ENCODE measurements around the gene FBLN1. TPM values are rescaled to one million over a fixed set of nuclear protein-coding genes. Genes with fewer than 3 reads are reported as not detected.

FBLN1 gene
- total and polyA plus RNA-seq, 2 of the 8 experiments (the other 6 are each of a cell fraction or from before 2014, with no cell fraction given), result 159 to 168 TPM

- H3K4me1 ChIP-seq (replicated peaks in 1 of 4; ENCODE audit: control insufficient read depth in 3 of 4, insufficient read depth in 4 of 4, low read length in 3 of 4), result no peaks in the 10 kb centered on the region
- no peaks in the 10 kb centered on the region; a peak in 1 of 7 replicates for H3K27me3 ChIP-seq (replicated peaks in 1 of 4; ENCODE audit: control insufficient read depth in 3 of 4, extremely low read depth in 1 of 4, insufficient read depth in 3 of 4, low read length in 3 of 4)
- H4K8ac ChIP-seq (ENCODE audit: extremely low read depth, insufficient read depth, low read length), result 0 out of 2 replicates have a peak overlapping the region, but pooled peaks have one; percentile 1
- POLR2A ChIA-PET (ENCODE audit: partially characterized antibody), result interaction anchor here (1.3 kb wide), 1 partner anchor 36 kb away, joined by 4 read pairs; no protein-coding TSS in a partner anchor
- H3K18ac ChIP-seq (ENCODE audit: extremely low read depth, low read length), result no peak overlapping the region
- no peaks in the 10 kb centered on the region for H3K23me2 ChIP-seq (ENCODE audit: low read depth, low read length)
- peaks cover 29 to 55% (median 38%) of the 10 kb centered on the region in 4 experiments for H3K36me3 ChIP-seq (ENCODE audit: control insufficient read depth in 2 of 4, insufficient read depth in 4 of 4, low read length in 3 of 4)
- no peak overlapping the region for H4K5ac ChIP-seq (ENCODE audit: insufficient read length, low read depth, low read length)
- H4K91ac ChIP-seq (replicated peaks; ENCODE audit: insufficient read length, low read length), result no peak overlapping the region
- DNase-seq (ENCODE audit: low read depth in 1 of 2, low spot score in 2 of 2) (no peak), FAIRE-seq (no peak)
- H3K23ac ChIP-seq (ENCODE audit: insufficient read length), result no peak overlapping the region
- no peak overlapping the region for H2BK20ac ChIP-seq (ENCODE audit: low read length)
- H3K14ac ChIP-seq (ENCODE audit: insufficient read length), result no peak overlapping the region
- H3K4ac ChIP-seq (replicated peaks; ENCODE audit: insufficient read length, low read depth, low read length), result no peak overlapping the region
- no peaks in the 10 kb centered on the region for H3K79me2 ChIP-seq (ENCODE audit: control insufficient read depth in 1 of 2, insufficient read depth in 2 of 2, low read length in 2 of 2)
- H2BK12ac ChIP-seq (ENCODE audit: low read depth, low read length), result no peak overlapping the region
- no peak overlapping the region for H3K9ac ChIP-seq (replicated peaks in 1 of 4; ENCODE audit: extremely low read depth in 1 of 4, low read depth in 3 of 4, low read length in 3 of 4)
- H3K4me3 ChIP-seq (ENCODE audit: extremely low read depth in 1 of 4, insufficient read depth in 2 of 4, low read depth in 3 of 4, low read length in 4 of 4), result no peak overlapping the region
- H3K27ac ChIP-seq (ENCODE audit: low read depth, low read length), result no peak overlapping the region
- H3K56ac ChIP-seq (replicated peaks; ENCODE audit: insufficient read length, low read depth, low read length), result no peak overlapping the region
- H2BK120ac ChIP-seq (replicated peaks; ENCODE audit: low read depth, low read length), result no peak overlapping the region
- H2BK5ac ChIP-seq (ENCODE audit: low read depth, low read length), result no peak overlapping the region; the same call in 1 of the 2 replicates
- peaks cover 0 to 10% of the 10 kb centered on the region in 2 experiments for H4K20me1 ChIP-seq (replicated peaks in 1 of 2; ENCODE audit: control insufficient read depth in 1 of 2, insufficient read depth in 2 of 2, low read length in 2 of 2)
- WGBS, 2 experiments (ENCODE audit: extremely low coverage in 1 of 2, insufficient coverage in 1 of 2, insufficient read length in 1 of 2, insufficient replicate concordance in 2 of 2, low coverage in 1 of 2, low lambda C conversion rate in 2 of 2, missing lambda C conversion rate in 1 of 2), result 94% methylated on average over 7 of the region's 7 CpGs; no CpG with 5 or more reads in 1 of the 2 experiments
- no peak overlapping the region for H3K4me2 ChIP-seq (ENCODE audit: insufficient read depth in 1 of 2, low read depth in 2 of 2, low read length in 2 of 2)
- H3K9me3 ChIP-seq (ENCODE audit: insufficient read depth in 2 of 2, low read depth in 1 of 2, low read length in 1 of 2), result no peaks in the 10 kb centered on the region
- no peak overlapping the region for H2AK5ac ChIP-seq (ENCODE audit: low read depth, low read length)
- H2AFZ ChIP-seq (ENCODE audit: low read length), result no peak overlapping the region
- no peaks in the 10 kb centered on the region for H3K79me1 ChIP-seq (ENCODE audit: low read depth, low read length)
- no peak overlapping the region for H2BK15ac ChIP-seq (ENCODE audit: low read length)
- CTCF ChIA-PET (ENCODE audit: partially characterized antibody), result no interaction called here
- TF ChIP-seq TEAD4 (IDR thresholded peaks at IDR 0.05; ENCODE audit: low read depth, low read length), result no peak
- no peak for TF ChIP-seq SRF (IDR thresholded peaks at IDR 0.05; ENCODE audit: low read depth, low read length)
- TF ChIP-seq CHD1 (IDR thresholded peaks at IDR 0.05; ENCODE audit: low read depth, low read length), result no peak
- no peak for TF ChIP-seq SUZ12 (IDR thresholded peaks at IDR 0.05; ENCODE audit: low read length)
- no peak for TF ChIP-seq RBBP5 (IDR thresholded peaks at IDR 0.05; ENCODE audit: borderline replicate concordance, low read depth, low read length)
- no peak for TF ChIP-seq SP4 (IDR thresholded peaks at IDR 0.05; ENCODE audit: low read length)
- TF ChIP-seq BRCA1 (IDR thresholded peaks at IDR 0.05; ENCODE audit: low read depth, low read length), result no peak
- TF ChIP-seq RXRA (IDR thresholded peaks at IDR 0.05; ENCODE audit: insufficient read depth, low read depth, low read length), result no peak
- no peak for TF ChIP-seq ASH2L (IDR thresholded peaks at IDR 0.05; ENCODE audit: low read length)
- TF ChIP-seq EZH2 (IDR thresholded peaks at IDR 0.05; ENCODE audit: low read depth, low read length, severe bottlenecking), result no peak
- no peak for TF ChIP-seq KDM1A (IDR thresholded peaks at IDR 0.05; ENCODE audit: borderline replicate concordance, low read length)
- TF ChIP-seq HDAC2 (IDR thresholded peaks at IDR 0.05; ENCODE audit: borderline replicate concordance in 1 of 2, low read depth in 2 of 2, low read length in 2 of 2), result no peak
- no peak for TF ChIP-seq E2F6 (IDR thresholded peaks at IDR 0.05)
- TF ChIP-seq POLR2A (IDR thresholded peaks at IDR 0.05; ENCODE audit: control extremely low read depth in 1 of 2, low read depth in 2 of 2, low read length in 2 of 2), result no peak
Observed at GRCh38 chr22:45541382-45541979, 38.8 kb downstream of the FBLN1 start.

All from H1 (cell line).